ENCODE data around the gene FLCN. TPM values are rescaled to one million over a fixed set of nuclear protein-coding genes. Genes with fewer than 3 reads are reported as not detected.

The FLCN gene
- total RNA-seq (2021) (38.5 and 38.8 TPM in 2 replicates), Bru-seq, nascent RNA (percentile 66 among the genes with signal in this experiment), BruChase-seq, experiment 1, labeled RNA remaining after a 2-hour chase (percentile 92 among the genes with signal in this experiment), BruChase-seq, experiment 2, labeled RNA remaining after a 6-hour chase (percentile 93 among the genes with signal in this experiment)
- long read RNA-seq, partial matches to known transcripts, result 1 of 10 reads
- long read RNA-seq, other reads (novel, unspliced or antisense), result 4 of 10 reads

- intact Hi-C loops (cut with micrococcal nuclease; ENCODE audit: unreplicated experiment), result no loop called here
- Histone ChIP-seq H3K4me2 (peak within 1 kb of the TSS; percentile 95), H2AFZ (peak within 1 kb of the TSS; percentile 96), H3K36me3 (ENCODE audit: low read depth) (0 out of 2 replicates have a peak, but pooled peaks cover 7% of the 10 kb centered on the region), H3F3A (ENCODE audit: insufficient read depth, low read depth) (0 out of 2 replicates have a peak, but pooled peaks cover 5% of the 10 kb centered on the region), H3K9me2 (ENCODE audit: insufficient read depth) (no peaks in the 10 kb centered on the region), H3K4me1 (replicated peaks; ENCODE audit: insufficient read depth) (peaks cover 19% of the 10 kb centered on the region), H3K27ac (peak within 1 kb of the TSS; percentile 82), H3K79me2 (ENCODE audit: low read depth) (peaks cover 41% of the 10 kb centered on the region), H3K27me3 (ENCODE audit: insufficient read depth, low read depth) (no peaks in the 10 kb centered on the region), H3K4me3 (peak within 1 kb of the TSS; percentile 87), H4K20me1 (ENCODE audit: insufficient read depth) (peaks cover 30% of the 10 kb centered on the region), H3K9me3 (ENCODE audit: insufficient read depth, low read depth) (no peaks in the 10 kb centered on the region)
- POLR2A ChIA-PET (ENCODE audit: unreplicated experiment), result no interaction called here
- TF ChIP-seq CTCF (conservative IDR thresholded peaks at IDR 0.05), result no peak
- no peak for TF ChIP-seq EZH2 (IDR thresholded peaks at IDR 0.05; ENCODE audit: low read depth)
- BruUV-seq (replicated peaks), result no TSS peak
- DNase-seq, result peak; percentile 61 to 79
- CTCF ChIA-PET, result no interaction called here
Measured at GRCh38 chr17:17237026-17237799, at the start of gene FLCN. Gene FLCN, minus strand, starts transcription at chr17:17237168. Its CDS starts 9,031 bp downstream, at chr17:17228137.

- no TSS peak for BruUV-seq (replicated peaks)
- no peak for DNase-seq
- TF ChIP-seq CTCF (conservative IDR thresholded peaks at IDR 0.05) (no peak), EZH2 (IDR thresholded peaks at IDR 0.05; ENCODE audit: low read depth) (no peak)
- Histone ChIP-seq H3F3A (ENCODE audit: insufficient read depth, low read depth) (no peaks in the 10 kb centered on the region), H4K20me1 (ENCODE audit: insufficient read depth) (no peaks in the 10 kb centered on the region), H3K79me2 (ENCODE audit: low read depth) (no peaks in the 10 kb centered on the region), H2AFZ (no peak overlapping the region), H3K4me1 (replicated peaks; ENCODE audit: insufficient read depth) (no peaks in the 10 kb centered on the region; the same call in 1 of the 2 replicates), H3K4me2 (no peak overlapping the region), H3K27ac (no peak overlapping the region), H3K9me2 (ENCODE audit: insufficient read depth) (no peaks in the 10 kb centered on the region), H3K9me3 (ENCODE audit: insufficient read depth, low read depth) (no peaks in the 10 kb centered on the region), H3K36me3 (ENCODE audit: low read depth) (no peaks in the 10 kb centered on the region), H3K27me3 (ENCODE audit: insufficient read depth, low read depth) (peaks cover 4% of the 10 kb centered on the region; the same call in 1 of the 2 replicates), H3K4me3 (no peak overlapping the region)
- CTCF ChIA-PET, result no interaction called here
- POLR2A ChIA-PET (ENCODE audit: unreplicated experiment), result interaction anchor here (0.7 kb wide), 1 partner anchor 64 kb away, joined by 3 read pairs; no protein-coding TSS in a partner anchor
- intact Hi-C loops (cut with micrococcal nuclease; ENCODE audit: unreplicated experiment), result no loop called here
Measured at GRCh38 chr17:17285951-17286350, 49.0 kb upstream of the FLCN start.

Data from PC-9 (cell line).